D721Med (cell line): ENCODE data around the gene PGAM2.

Experiments
- DNase-seq: peaks from one replicate; pipeline ENCODE4 v3.0.0; 2011; ENCODE audit warnings: low spot score; ENCODE audit not compliant: insufficient read length
- FAIRE-seq: peaks from 2 replicates; lab custom pipeline; 2011; peaks lifted over from hg19 to GRCh38; lab: Jason Lieb, UNC
- CTCF ChIP-seq: IDR thresholded peaks from 2 replicates; pipeline ENCODE4 v1.5.1; 2012; ENCODE audit warnings: mild to moderate bottlenecking, control low read depth; ENCODE audit not compliant: insufficient read depth; ENCODE audit errors: missing control alignments

Gene PGAM2

GRCh38 chr7:44057181-44057848, 8.1 kb downstream of the PGAM2 start:
- DNase-seq (no peak), FAIRE-seq (no peak)
- no peak for TF ChIP-seq CTCF

DNA sequence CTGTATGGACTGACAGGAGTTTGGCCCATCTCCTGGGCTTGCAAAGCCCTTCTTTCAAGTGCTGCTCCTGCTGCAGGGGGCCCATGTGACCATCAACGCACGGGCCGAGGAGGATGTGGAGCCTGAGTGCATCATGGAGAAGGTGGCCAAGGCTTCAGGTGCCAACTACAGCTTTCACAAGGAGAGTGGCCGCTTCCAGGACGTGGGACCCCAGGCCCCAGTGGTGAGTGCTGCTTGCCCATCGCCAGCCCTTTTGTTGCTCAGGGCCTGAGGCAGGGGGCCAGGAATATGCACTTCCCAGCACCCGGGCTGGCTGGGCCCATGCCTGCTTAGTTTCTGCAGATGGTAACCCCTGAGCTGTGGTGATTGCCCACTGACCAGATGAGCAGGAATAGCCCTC, 8.7 kb downstream of the PGAM2 start:
- TF ChIP-seq CTCF, result no peak
- no peak for FAIRE-seq

GRCh38 chr7:44052771-44053365, 12.5 kb downstream of the PGAM2 start:
- no peak for FAIRE-seq
- DNase-seq, result no peak
- no peak for TF ChIP-seq CTCF

More for the DNA sequence above, 8.7 kb downstream of the PGAM2 start:
- DNase-seq, result no peak

- no peak for TF ChIP-seq CTCF
- DNase-seq (no peak), FAIRE-seq (no peak)
Measured at GRCh38 chr7:44051611-44052220, 13.7 kb downstream of the PGAM2 start.

- FAIRE-seq, result no peak
- no peak for TF ChIP-seq CTCF
- DNase-seq, result no peak
Measured at GRCh38 chr7:44050915-44051560, 14.3 kb downstream of the PGAM2 start.

DNA sequence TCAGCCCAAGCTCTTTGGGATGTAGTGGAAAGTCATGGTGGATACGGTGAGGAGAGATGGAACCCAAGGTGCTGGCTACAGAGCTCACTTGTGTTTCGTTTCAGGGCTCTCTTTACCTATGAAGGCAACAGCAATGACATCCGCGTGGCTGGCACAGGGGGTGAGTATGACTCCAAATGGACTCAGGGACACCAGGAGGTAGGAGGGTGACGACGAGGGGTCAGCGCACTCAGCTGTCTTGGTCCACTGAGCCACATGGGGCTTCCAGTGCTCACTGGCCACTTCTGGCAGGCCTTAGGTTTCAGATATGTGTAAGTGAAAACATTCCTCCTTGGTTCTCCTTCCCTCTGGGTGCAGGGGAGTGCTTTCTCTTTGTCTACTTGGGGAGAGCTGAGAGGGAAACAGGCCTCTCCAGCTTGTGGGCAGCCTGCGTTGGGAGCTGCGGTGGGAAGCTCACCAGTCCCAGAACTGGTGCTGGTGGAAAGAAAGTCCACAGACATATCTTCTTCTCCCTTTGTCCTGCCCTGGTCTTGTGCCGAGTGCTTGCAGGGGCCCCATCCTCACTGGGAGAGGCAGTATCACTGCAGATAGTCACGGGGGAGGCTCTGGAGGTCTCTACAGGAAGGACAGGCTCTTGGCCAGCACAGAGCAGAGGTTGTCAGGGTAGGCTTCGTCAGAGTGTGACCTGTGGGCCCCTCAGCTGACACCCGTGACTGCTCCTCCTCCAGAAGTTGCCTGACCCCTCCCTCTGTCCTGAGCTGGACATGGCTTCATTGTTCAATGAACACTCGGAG, 15.0 kb downstream of the PGAM2 start:
- no peak for DNase-seq
- no peak for FAIRE-seq

More for the DNA sequence above, 15.0 kb downstream of the PGAM2 start:
- no peak for TF ChIP-seq CTCF
